ENCODE measurements around the gene TIMELESS. TPM values are rescaled to one million over a fixed set of nuclear protein-coding genes. Genes with fewer than 3 reads are reported as not detected.
"Not testable (repeated sequence)": the region's sequence is repeated elsewhere in the genome, so short reads cannot be mapped to it uniquely, and the experiment has no call there.

TIMELESS gene
- total and polyA plus RNA-seq, 2 experiments from 2014 or later, result 4.5 to 6.8 TPM

DNA sequence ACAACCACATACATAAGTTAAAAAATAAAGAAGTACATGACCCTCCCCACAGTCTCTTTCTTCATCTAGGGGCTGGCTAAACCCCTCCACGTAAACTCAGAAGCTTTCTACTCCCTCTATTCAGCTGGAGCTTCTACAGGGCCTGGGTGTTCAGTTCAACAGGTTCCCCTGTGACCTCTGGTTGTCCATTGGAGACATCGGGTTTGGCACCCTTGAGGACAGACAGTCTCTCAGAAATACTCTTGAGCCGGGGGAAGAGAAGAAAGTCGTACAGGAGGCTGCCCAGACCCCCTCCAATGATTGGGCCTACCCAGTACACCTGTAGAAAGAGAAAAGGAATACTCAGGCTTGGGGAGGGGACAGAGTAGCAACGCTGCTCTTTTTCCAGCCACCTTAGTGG, 1.9 kb upstream of the TIMELESS start:
- in situ Hi-C loops (cut with MboI), result no loop called here
- no peaks in the 10 kb centered on the region for H3K27me3 ChIP-seq (replicated peaks; ENCODE audit: insufficient read depth)

DNA sequence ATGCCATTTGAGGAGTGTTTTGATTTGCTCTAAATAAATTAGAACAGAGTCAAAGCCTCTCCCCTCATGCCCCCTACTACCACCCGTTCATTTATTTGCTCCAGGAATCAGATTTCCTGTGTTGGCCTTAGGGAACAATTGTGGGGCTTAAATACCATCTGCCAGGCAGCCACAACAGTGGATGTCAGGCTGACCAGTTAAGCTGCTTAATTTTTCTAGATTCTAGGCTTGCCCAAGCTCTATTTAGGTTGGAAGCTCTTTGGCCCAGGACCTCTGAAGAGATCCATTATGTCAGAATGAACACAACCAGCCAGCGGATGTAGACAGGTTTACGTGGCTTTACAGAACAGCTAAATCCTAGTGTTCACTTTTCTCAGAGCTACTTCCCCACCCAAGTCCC, 1.0 kb upstream of the TIMELESS start:
- H3K36me3 ChIP-seq (ENCODE audit: low read depth), result no peaks in the 10 kb centered on the region
- H3K27me3 ChIP-seq (replicated peaks; ENCODE audit: insufficient read depth), result no peaks in the 10 kb centered on the region
- no peaks in the 10 kb centered on the region for H3K9me2 ChIP-seq (ENCODE audit: insufficient read depth)
- in situ Hi-C loops (cut with MboI), result no loop called here
- no peak overlapping the region for H3K27ac ChIP-seq
- H3K4me3 ChIP-seq, result no peak overlapping the region
- 0 out of 2 replicates have a peak, but pooled peaks cover 5% of the 10 kb centered on the region for H3F3A ChIP-seq (ENCODE audit: insufficient read depth)
- peak overlapping the region; percentile 95; the same call in 1 of the 2 replicates for H2AFZ ChIP-seq
- no peak overlapping the region for H3K4me2 ChIP-seq (ENCODE audit: unreplicated experiment)
- no peaks in the 10 kb centered on the region for H3K9me3 ChIP-seq (ENCODE audit: low read depth)
- H3K79me2 ChIP-seq (ENCODE audit: insufficient read depth), result peaks cover 10% of the 10 kb centered on the region; the same call in 1 of the 2 replicates
- WGBS, 2 experiments (ENCODE audit: low coverage in 1 of 2, low lambda C conversion rate in 2 of 2, missing lambda C conversion rate in 2 of 2), result 97 to 100% methylated on average over 3 of the region's 3 CpGs
- no peaks in the 10 kb centered on the region for H4K20me1 ChIP-seq (ENCODE audit: insufficient read depth)
- DNase-seq, result no peak
- H3K9ac ChIP-seq, result no peak overlapping the region
- H3K4me1 ChIP-seq (ENCODE audit: insufficient read depth), result peaks cover 4% of the 10 kb centered on the region; the same call in 1 of the 2 replicates
- TF ChIP-seq EZH2 (IDR thresholded peaks at IDR 0.05; ENCODE audit: insufficient read depth, poor library complexity, severe bottlenecking), result no peak
- TF ChIP-seq EZH2phosphoT487 (IDR thresholded peaks at IDR 0.05; ENCODE audit: insufficient read depth, low read depth), result no peak

More for the DNA sequence above, 1.9 kb upstream of the TIMELESS start:
- Histone ChIP-seq H3K9me3 (ENCODE audit: low read depth) (no peaks in the 10 kb centered on the region), H4K20me1 (ENCODE audit: insufficient read depth) (no peaks in the 10 kb centered on the region), H3K79me2 (ENCODE audit: insufficient read depth) (peaks cover 10% of the 10 kb centered on the region; the same call in 1 of the 2 replicates), H3K36me3 (ENCODE audit: low read depth) (no peaks in the 10 kb centered on the region), H3K9me2 (ENCODE audit: insufficient read depth) (no peaks in the 10 kb centered on the region), H3F3A (ENCODE audit: insufficient read depth) (0 out of 2 replicates have a peak, but pooled peaks cover 5% of the 10 kb centered on the region), H3K4me2 (ENCODE audit: unreplicated experiment) (no peak overlapping the region), H2AFZ (no peak overlapping the region), H3K4me3 (no peak overlapping the region), H3K9ac (no peak overlapping the region), H3K27ac (no peak overlapping the region), H3K4me1 (ENCODE audit: insufficient read depth) (peaks cover 4% of the 10 kb centered on the region; the same call in 1 of the 2 replicates)
- DNase-seq, result no peak
- TF ChIP-seq EZH2 (IDR thresholded peaks at IDR 0.05; ENCODE audit: insufficient read depth, poor library complexity, severe bottlenecking) (no peak), EZH2phosphoT487 (IDR thresholded peaks at IDR 0.05; ENCODE audit: insufficient read depth, low read depth) (no peak)
- WGBS, 2 experiments (ENCODE audit: low coverage in 1 of 2, low lambda C conversion rate in 2 of 2, missing lambda C conversion rate in 2 of 2), result 78 to 87% methylated on average over 5 of the region's 5 CpGs

DNA sequence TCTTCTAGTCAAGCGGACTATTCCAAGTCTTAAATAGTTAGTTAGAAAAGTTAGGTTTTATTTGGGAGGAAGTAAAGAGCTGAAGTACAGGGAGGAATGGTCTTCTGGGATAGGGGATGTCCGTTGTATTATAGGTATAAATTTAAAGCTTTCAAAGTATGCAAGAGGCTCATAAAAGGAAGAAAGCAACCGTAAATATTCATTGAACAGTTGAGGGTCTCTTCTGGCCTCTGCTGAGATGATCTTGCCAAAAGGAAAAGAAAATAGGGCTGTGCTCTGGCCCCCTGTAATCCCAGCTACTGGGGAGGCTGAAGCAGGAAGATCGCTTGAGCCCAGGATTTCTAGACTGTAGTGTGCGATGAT, 377 bp upstream of the TIMELESS start:
- Histone ChIP-seq H2AFZ (peak overlapping the region; percentile 95), H3K36me3 (ENCODE audit: low read depth) (no peaks in the 10 kb centered on the region), H3F3A (ENCODE audit: insufficient read depth) (0 out of 2 replicates have a peak, but pooled peaks cover 5% of the 10 kb centered on the region), H4K20me1 (ENCODE audit: insufficient read depth) (no peaks in the 10 kb centered on the region), H3K27me3 (replicated peaks; ENCODE audit: insufficient read depth) (no peaks in the 10 kb centered on the region), H3K9ac (peak overlapping the region; percentile 80), H3K9me2 (ENCODE audit: insufficient read depth) (no peaks in the 10 kb centered on the region), H3K27ac (peak overlapping the region; percentile 57), H3K4me3 (peak overlapping the region; percentile 86), H3K9me3 (ENCODE audit: low read depth) (no peaks in the 10 kb centered on the region), H3K4me2 (ENCODE audit: unreplicated experiment) (peak overlapping the region; percentile 92), H3K79me2 (ENCODE audit: insufficient read depth) (peaks cover 14% of the 10 kb centered on the region), H3K4me1 (ENCODE audit: insufficient read depth) (peaks cover 4% of the 10 kb centered on the region; the same call in 1 of the 2 replicates)
- WGBS, 2 experiments (ENCODE audit: low coverage in 1 of 2, low lambda C conversion rate in 2 of 2, missing lambda C conversion rate in 2 of 2), result 41 to 42% methylated on average over 5 of the region's 5 CpGs
- TF ChIP-seq EZH2 (IDR thresholded peaks at IDR 0.05; ENCODE audit: insufficient read depth, poor library complexity, severe bottlenecking), result no peak
- TF ChIP-seq EZH2phosphoT487 (IDR thresholded peaks at IDR 0.05; ENCODE audit: insufficient read depth, low read depth), result no peak
- in situ Hi-C loops (cut with MboI), result no loop called here
- no peak for DNase-seq

DNA sequence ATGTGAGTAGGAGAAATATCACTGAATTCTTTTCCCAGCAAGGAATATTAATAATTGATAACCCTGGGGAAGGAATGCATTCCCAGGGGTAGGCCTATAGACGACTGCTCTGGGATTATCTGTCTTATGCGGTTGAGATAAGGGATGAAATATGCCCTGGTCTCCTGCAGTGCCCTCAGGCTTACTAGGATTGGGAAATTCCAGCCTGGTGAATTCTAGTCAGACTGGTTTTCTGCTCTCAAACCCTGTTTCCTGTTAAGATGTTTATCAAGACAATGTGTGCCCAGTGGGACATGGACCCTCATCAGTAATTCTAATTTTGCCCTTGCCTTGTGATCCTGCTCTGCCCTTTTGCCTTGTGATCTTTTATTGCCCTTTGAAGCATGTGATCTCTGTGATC, 6.0 kb downstream of the TIMELESS start:
- not testable (repeated sequence) for H2AFZ ChIP-seq, DNase-seq
- WGBS, 2 experiments (ENCODE audit: low coverage in 1 of 2, low lambda C conversion rate in 2 of 2, missing lambda C conversion rate in 2 of 2), result 92 to 97% methylated on average over 2 of the region's 2 CpGs

More for the DNA sequence above, 6.0 kb downstream of the TIMELESS start:
- H3K9me3 ChIP-seq (ENCODE audit: low read depth); H3K36me3 ChIP-seq (ENCODE audit: low read depth); H3K9me2 ChIP-seq (ENCODE audit: insufficient read depth); H3K4me2 ChIP-seq (ENCODE audit: unreplicated experiment); H3F3A ChIP-seq (ENCODE audit: insufficient read depth); H3K27me3 ChIP-seq (replicated peaks; ENCODE audit: insufficient read depth); H4K20me1 ChIP-seq (ENCODE audit: insufficient read depth); H3K4me3 ChIP-seq; H3K4me1 ChIP-seq (ENCODE audit: insufficient read depth); H3K27ac ChIP-seq; H3K9ac ChIP-seq; in situ Hi-C loops (cut with MboI): not testable (repeated sequence)
- peaks cover 40% of the 10 kb centered on the region for H3K79me2 ChIP-seq (ENCODE audit: insufficient read depth)
